CD4-positive, alpha-beta T cell treated with Interleukin-2 at 100 ng/mL for 4 hours (primary cell): ENCODE results near the gene AHRR.

Experiments used
- DNase-seq: peaks from one replicate; pipeline ENCODE4 v3.0.0-alpha.2; 2020; ENCODE audit warnings: low spot score

AHRR gene

DNA sequence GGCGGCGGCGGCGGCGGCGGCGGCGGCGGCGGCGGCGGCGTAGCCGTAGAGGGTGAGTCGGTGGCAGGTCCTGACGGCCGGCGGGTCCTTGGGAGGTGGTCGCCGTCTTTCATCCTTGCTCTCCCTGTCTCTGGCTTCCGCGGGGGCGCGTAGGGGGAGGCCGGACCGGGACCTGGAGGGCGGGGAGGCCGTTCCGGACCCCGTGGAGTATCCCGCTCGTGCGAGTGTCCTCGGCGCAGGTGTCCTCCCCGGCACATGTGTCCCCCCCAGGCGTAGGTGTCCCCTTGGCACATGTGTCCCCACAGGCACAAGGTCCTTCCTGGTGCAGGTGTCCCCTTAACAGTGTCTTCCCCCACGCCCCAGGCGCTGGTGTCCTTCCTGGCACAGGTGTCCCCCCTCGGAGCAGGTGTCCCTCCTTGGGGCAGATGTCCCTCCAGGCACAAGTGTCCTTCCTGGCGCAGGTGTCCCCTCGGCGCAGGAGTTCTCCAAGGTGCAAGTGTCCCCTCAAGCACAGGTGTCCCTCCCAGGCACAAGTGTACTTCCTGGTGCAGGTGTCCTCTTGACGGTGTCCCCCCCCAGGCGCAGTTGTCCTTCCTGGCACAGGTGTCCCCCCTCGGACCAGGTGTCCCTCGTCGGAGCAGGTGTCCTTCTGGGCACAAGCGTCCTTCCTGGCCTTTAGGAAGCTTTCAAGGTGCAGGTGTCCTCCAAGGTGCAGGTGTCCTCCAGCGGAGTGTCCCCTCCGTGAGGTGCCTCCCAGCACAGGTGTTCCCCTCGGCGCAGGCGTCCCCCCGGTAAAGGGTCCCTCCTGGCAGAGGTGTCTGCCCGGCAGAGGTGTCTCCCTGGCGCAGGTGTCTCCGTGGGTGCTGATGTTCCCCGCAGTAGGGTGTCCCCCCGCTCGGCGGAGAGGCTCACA, 122.0 kb downstream of the AHRR start:
- DNase-seq, result peak; percentile 27

- DNase-seq, result no peak
These were observed 122.7 kb downstream of the AHRR start for GRCh38 chr5:444226-444625.

GRCh38 chr5:445591-445990, 124.1 kb downstream of the AHRR start:
- DNase-seq, result no peak

DNA sequence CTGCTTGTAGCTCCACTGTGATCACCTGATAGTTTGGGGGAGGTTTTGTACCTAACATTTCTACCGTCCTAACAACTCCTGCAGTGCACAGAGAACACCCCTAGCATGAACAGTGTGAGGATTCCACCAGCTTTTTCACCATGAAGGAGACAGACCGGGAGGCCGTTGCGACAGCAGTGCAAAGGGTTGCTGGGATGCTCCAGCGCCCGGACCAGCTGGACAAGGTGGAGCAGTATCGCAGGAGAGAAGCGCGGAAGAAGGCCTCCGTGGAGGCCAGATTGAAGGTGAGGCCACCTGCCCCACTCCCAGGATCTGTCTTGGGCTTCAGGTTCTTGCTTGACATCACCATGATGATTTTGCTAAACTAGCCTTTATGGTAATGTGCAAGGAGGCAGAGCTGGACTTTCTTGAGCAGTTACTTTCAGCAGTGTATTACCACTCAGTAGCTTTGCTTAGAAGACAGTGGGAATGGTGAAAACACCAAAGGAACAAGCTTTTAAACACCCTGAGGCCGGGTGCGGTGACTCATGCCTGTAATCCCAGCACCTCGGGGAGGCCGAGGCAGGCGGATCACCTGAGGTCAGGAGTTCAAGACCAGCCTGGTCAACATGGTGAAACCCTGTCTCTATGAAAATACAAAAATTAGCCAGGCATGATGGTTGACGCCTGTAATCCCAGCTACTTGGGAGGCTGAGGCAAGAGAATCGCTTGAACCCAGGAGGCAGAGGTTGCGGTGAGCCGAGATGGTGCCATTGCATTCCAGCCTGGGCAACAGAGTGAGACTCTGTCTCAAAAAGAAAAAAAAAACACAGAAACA, 124.8 kb downstream of the AHRR start:
- no peak for DNase-seq

- DNase-seq, result peak; percentile 51
These were observed 125.4 kb downstream of the AHRR start for GRCh38 chr5:446883-447263.

DNA sequence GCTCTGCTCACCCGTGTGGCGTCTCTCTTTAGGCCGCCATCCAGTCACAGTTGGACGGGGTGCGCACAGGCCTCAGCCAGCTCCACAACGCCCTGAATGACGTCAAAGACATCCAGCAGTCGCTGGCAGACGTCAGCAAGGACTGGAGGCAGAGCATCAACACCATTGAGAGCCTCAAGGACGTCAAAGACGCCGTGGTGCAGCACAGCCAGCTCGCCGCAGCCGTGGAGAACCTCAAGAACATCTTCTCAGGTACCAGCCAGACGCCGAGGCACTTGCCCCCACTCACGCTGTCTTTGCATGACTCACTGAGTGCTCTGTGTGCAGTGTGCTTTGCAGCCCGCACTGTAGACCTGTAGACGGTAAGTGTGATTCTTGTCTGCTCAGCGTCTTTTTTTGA, 126.0 kb downstream of the AHRR start:
- no peak for DNase-seq

DNA sequence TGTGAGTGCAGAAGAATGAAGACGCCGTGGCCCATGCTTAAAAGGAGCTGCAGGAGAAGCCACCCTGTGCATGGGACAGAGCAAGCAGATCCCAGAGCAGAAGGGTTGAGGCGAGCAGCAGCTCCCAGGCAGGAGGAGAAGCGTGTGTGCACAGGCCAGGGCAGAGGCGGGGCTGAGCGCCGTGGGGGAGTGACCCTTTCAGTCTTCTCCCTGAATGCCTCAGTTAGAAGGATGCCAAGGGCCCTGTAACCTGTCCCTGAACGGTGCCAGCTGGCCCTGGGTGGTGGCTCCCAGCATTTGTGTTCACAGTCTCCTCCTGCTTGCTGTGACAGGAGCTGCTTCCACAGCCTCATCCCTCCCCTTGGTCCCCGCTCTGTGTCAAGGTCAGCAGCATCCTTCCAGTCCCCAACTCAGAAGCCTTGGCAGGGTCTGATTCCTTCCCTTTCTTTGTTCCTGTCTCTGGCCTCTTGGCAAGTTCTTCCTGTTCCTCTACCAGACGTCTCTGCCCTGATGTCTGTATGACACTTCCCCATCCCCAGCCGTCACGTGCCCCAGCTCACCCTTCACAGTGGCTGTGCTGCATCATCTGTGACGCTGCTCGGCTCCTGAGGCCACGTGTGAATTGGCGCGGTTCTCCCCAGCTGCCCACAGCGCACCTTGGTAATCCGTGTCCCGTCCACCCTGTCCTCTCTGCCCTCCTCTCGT, 126.7 kb downstream of the AHRR start:
- no peak for DNase-seq

- no peak for DNase-seq
These were observed 127.2 kb downstream of the AHRR start for GRCh38 chr5:448766-449090.

DNA sequence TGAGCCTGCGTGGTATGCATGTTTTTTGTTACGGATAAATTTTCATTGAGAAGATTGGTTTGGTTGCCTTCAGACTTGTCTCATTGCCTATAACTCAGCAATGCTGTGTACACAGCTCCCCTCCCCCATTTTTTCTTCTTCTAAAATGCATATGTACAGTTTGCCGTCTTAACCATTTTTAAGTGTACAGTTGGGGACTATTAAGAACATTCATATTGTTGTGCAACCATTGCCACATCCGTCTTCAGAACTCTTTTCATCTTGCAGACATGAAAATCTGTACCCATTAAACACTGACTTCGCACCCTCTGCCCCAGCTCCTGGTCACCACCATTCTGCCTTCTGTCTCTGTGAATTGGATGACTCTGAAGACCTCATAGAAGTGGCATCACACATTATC, 127.6 kb downstream of the AHRR start:
- no peak for DNase-seq

- DNase-seq, result no peak
These were observed 130.3 kb downstream of the AHRR start for GRCh38 chr5:451587-452458.

DNA sequence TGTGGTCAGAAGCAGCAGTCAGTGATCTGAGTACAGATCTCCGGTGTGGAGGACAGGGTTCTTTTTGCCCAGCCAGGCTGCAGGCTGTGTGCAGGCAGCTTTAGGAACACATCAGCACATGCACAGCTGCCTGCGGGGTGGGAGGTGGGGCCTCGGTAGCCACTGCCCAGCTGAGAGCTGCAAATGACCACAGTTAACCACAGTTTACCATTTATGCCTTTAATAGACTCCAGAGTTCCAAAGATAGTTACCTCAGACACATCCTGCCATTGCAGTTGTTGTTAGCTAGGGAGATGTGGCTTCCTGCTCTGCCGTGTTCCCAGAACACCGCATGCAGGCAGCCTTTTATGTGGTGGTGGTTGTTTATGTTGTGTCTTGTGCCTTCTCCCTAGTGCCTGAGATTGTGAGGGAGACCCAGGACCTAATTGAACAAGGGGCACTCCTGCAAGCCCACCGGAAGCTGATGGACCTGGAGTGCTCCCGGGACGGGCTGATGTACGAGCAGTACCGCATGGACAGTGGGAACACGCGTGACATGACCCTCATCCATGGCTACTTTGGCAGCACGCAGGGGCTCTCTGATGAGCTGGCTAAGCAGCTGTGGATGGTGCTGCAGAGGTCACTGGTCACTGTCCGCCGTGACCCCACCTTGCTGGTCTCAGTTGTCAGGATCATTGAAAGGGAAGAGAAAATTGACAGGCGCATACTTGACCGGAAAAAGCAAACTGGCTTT, 131.6 kb downstream of the AHRR start:
- no peak for DNase-seq

GRCh38 chr5:453725-454481, 132.4 kb downstream of the AHRR start:
- DNase-seq, result no peak

GRCh38 chr5:454936-455335, 133.4 kb downstream of the AHRR start:
- no peak for DNase-seq

GRCh38 chr5:455806-456205, 134.3 kb downstream of the AHRR start:
- no peak for DNase-seq

- no peak for DNase-seq
These were observed 135.1 kb downstream of the AHRR start for GRCh38 chr5:456351-457194.

DNA sequence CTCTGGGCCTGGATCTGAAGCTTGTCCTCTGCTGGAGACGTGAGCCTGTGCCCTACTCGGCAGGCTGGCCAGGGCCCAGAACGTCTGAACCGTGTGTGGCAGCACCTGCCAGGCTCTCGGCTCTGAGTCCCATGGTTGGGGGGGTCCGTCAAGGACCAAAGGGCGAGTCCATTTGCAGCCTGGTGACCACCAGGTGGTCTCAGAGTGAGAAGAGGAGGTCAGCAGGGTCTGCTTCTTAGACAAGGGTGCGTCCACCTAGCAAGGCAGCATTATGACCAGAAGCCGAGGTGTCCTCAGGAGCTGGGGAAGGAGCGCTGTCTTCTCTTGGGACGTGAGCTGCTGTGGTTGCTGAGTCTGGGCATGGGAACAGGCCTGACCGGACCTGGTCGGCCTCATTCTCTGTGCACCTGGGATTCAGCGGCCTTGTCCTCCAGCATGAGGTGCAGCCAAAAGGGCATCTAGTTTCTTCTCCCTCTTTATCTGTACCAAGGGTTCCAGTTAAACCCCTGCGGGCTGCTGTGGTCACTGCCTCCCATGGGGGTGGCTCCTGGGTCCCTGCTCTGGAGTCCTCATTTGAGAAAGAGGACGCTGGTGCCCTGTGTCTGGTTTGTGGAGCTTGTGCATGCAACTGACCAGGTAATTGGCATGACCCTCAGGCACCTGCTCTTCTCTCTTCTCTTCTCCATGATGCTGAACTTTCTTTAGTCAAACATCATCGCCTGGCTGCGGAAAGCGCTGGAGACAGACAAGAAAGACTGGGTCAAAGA, 135.9 kb downstream of the AHRR start:
- no peak for DNase-seq

DNA sequence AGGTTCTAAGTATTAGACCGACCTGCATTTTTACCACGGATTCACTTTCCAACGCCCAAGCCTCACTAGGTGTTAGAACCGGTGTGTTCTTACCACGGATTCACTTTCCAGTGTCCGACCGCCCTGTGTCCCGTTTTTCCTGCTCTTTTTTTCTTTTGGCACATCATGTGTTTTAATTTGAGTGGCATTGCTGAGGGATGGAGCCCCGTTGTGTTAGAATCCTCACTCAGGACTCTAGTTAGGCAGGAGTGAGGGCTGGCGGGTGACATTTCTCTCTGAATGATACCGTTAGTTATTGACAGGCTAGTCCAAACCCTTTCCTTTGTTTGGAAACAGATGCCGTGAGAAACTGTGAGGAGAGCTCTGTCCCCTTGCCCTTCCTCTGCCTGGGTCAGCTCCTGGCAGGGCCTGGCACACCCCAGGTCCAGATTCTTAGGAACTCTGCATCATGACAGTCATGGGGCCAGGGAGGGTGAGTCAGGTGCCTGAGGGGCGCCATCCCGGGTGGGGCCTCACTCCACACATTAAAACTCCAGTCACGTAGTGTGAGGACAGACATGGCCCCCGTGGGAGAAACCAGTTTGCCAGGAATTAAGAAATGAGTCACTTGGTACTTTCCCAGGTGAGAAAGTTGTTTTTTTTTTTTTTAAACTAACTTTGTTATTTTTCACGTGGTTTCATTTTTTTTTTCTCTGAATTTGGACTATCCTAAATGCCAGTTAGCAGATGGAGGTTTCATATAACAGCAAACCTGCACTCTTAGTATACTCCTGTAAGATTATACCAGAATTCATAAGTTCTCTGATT, 137.2 kb downstream of the AHRR start:
- peak; percentile 54 for DNase-seq
